ENCODE data around the gene UGT1A1.

The UGT1A1 gene

GRCh38 chr2:233801357-233802131, 41.5 kb downstream of the UGT1A1 start:
- TF ChIP-seq GATA2 (IDR thresholded peaks at IDR 0.05; ENCODE audit: low read depth, low read length) (no peak), GATA3 (IDR thresholded peaks at IDR 0.05; ENCODE audit: low read depth, low read length) (no peak)

- TF ChIP-seq GATA3 (IDR thresholded peaks at IDR 0.05; ENCODE audit: low read depth, low read length) (no peak), GATA2 (IDR thresholded peaks at IDR 0.05; ENCODE audit: low read depth, low read length) (no peak)
Measured at GRCh38 chr2:233802132-233802815, 42.2 kb downstream of the UGT1A1 start.

GRCh38 chr2:233803292-233803911, 43.3 kb downstream of the UGT1A1 start:
- TF ChIP-seq GATA3 (IDR thresholded peaks at IDR 0.05; ENCODE audit: low read depth, low read length), result no peak

GRCh38 chr2:233803994-233804393, 43.9 kb downstream of the UGT1A1 start:
- TF ChIP-seq GATA2 (IDR thresholded peaks at IDR 0.05; ENCODE audit: low read depth, low read length) (no peak), GATA3 (IDR thresholded peaks at IDR 0.05; ENCODE audit: low read depth, low read length) (no peak)

GRCh38 chr2:233807215-233807865, 47.3 kb downstream of the UGT1A1 start:
- TF ChIP-seq GATA2 (IDR thresholded peaks at IDR 0.05; ENCODE audit: low read depth, low read length) (no peak), GATA3 (IDR thresholded peaks at IDR 0.05; ENCODE audit: low read depth, low read length) (no peak)

GRCh38 chr2:233807966-233808935, 48.2 kb downstream of the UGT1A1 start:
- TF ChIP-seq GATA3 (IDR thresholded peaks at IDR 0.05; ENCODE audit: low read depth, low read length) (no peak), GATA2 (IDR thresholded peaks at IDR 0.05; ENCODE audit: low read depth, low read length) (no peak)

GRCh38 chr2:233810385-233810784, 50.3 kb downstream of the UGT1A1 start:
- no peak for TF ChIP-seq GATA2 (IDR thresholded peaks at IDR 0.05; ENCODE audit: low read depth, low read length)
- no peak for TF ChIP-seq GATA3 (IDR thresholded peaks at IDR 0.05; ENCODE audit: low read depth, low read length)

GRCh38 chr2:233811087-233811486, 51.0 kb downstream of the UGT1A1 start:
- TF ChIP-seq GATA3 (IDR thresholded peaks at IDR 0.05; ENCODE audit: low read depth, low read length) (no peak), GATA2 (IDR thresholded peaks at IDR 0.05; ENCODE audit: low read depth, low read length) (no peak)

GRCh38 chr2:233811732-233812131, 51.7 kb downstream of the UGT1A1 start:
- no peak for TF ChIP-seq GATA2 (IDR thresholded peaks at IDR 0.05; ENCODE audit: low read depth, low read length)
- TF ChIP-seq GATA3 (IDR thresholded peaks at IDR 0.05; ENCODE audit: low read depth, low read length), result no peak

GRCh38 chr2:233813236-233814055, 53.4 kb downstream of the UGT1A1 start:
- TF ChIP-seq GATA2 (IDR thresholded peaks at IDR 0.05; ENCODE audit: low read depth, low read length), result no peak
- TF ChIP-seq GATA3 (IDR thresholded peaks at IDR 0.05; ENCODE audit: low read depth, low read length), result no peak

- no peak for TF ChIP-seq GATA2 (IDR thresholded peaks at IDR 0.05; ENCODE audit: low read depth, low read length)
- TF ChIP-seq GATA3 (IDR thresholded peaks at IDR 0.05; ENCODE audit: low read depth, low read length), result no peak
Measured at GRCh38 chr2:233814056-233814835, 54.2 kb downstream of the UGT1A1 start.

- TF ChIP-seq GATA3 (IDR thresholded peaks at IDR 0.05; ENCODE audit: low read depth, low read length) (no peak), GATA2 (IDR thresholded peaks at IDR 0.05; ENCODE audit: low read depth, low read length) (no peak)
Measured at GRCh38 chr2:233815861-233816260, 55.8 kb downstream of the UGT1A1 start.
